ENCODE measurements around the gene USP10.

The USP10 gene

DNA sequence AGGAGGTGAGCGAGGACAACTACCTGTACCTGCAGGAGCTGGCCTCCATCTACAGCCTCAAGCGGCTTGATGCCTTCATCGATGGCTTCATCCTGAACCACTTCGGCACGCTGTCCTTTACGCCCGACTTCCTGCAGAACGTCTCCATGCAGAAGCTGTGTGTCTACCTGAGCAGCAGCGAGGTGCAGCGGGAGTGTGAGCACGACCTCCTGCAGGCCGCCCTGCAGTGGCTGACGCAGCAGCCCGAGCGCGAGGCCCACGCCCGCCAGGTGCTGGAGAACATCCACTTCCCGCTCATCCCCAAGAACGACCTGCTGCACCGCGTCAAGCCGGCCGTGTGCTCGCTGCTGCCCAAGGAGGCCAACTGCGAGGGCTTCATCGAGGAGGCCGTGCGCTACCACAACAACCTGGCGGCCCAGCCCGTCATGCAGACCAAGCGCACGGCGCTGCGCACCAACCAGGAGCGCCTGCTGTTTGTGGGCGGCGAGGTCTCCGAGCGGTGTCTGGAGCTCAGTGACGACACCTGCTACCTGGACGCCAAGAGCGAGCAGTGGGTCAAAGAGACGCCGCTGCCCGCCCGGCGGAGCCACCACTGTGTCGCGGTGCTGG, 42.5 kb upstream of the USP10 start:
- TF ChIP-seq, protein P1, sequence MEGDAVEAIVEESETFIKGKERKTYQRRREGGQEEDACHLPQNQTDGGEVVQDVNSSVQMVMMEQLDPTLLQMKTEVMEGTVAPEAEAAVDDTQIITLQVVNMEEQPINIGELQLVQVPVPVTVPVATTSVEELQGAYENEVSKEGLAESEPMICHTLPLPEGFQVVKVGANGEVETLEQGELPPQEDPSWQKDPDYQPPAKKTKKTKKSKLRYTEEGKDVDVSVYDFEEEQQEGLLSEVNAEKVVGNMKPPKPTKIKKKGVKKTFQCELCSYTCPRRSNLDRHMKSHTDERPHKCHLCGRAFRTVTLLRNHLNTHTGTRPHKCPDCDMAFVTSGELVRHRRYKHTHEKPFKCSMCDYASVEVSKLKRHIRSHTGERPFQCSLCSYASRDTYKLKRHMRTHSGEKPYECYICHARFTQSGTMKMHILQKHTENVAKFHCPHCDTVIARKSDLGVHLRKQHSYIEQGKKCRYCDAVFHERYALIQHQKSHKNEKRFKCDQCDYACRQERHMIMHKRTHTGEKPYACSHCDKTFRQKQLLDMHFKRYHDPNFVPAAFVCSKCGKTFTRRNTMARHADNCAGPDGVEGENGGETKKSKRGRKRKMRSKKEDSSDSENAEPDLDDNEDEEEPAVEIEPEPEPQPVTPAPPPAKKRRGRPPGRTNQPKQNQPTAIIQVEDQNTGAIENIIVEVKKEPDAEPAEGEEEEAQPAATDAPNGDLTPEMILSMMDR (IDR thresholded peaks at IDR 0.05): no peak
- no peak for TF ChIP-seq ZFX (IDR thresholded peaks at IDR 0.05; ENCODE audit: borderline replicate concordance)
- H3K27ac ChIP-seq: no peak overlapping the region

DNA sequence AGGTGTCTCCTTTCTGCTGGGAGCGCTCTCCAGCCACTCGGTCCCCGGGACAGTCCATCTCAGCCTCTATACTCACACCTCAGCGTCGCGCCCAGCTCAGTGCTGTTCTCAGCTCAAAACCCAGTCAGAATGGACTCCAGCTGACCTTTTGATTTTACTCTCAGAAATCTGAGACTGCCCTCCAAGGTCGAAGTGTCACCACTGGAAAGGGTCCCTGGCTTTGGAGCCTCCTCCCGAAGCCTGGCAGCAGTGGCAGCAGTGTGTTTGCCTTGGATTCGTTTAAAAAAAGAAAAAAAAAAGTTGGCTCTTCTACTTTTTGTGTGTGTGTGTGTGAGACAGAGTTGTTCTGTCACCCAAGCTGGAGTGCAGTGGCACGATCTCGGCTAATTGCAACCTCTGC, 41.1 kb upstream of the USP10 start:
- TF ChIP-seq ZFX (IDR thresholded peaks at IDR 0.05; ENCODE audit: borderline replicate concordance): no peak
- TF ChIP-seq, protein P1 (IDR thresholded peaks at IDR 0.05): no peak

DNA sequence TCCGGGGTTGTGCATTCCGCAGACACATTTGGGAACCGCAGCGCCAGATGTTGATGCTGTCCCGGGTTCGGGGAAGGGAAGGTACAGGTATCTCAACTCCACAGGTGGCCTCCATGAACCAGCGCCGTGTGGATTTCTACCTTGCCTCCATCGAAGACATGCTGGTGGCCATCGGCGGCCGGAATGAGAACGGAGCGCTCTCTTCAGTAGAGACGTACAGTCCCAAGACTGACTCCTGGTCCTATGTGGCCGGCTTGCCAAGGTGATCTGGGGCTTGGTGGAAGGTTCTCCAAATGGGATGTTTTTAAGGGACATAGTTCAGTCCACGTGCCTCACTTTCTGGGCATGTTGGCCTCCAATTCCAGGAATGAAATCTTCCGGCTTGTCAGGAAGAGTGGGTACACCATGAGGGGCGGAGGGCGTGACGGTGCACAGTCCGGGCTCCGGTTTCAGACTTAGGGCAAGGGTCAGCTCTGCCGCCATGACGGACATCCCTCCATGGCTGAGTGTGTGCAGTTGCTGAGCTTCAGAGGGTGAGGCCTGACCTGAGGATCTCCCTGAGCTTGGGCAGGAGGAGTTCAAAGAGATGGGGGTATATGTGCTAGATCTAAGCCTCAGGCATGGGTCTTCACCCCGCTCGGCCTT, 40.0 kb upstream of the USP10 start:
- TF ChIP-seq ZFX (IDR thresholded peaks at IDR 0.05; ENCODE audit: borderline replicate concordance): no peak
- TF ChIP-seq, protein P1 (IDR thresholded peaks at IDR 0.05): no peak

More for the DNA sequence above, 41.1 kb upstream of the USP10 start:
- H3K27ac ChIP-seq: no peak overlapping the region

DNA sequence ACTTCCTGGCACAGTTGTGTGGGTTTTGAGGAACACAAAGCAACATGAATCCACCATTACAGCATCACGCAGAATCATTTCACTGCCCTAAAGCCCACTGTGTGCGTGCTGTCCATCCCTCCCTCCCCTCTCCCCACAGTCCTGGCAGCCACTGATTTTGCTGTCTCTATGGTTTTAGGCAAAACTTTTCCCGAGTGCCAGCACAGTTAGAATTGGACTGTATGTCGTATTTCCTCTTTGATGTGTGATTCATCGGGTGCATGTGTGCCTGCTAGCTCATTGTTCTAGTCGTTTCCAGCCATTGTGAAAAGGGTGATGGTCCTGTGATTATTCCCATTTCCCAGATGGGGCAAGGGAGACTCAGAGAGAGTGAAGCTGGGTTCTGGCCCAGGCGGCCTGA, 38.8 kb upstream of the USP10 start:
- TF ChIP-seq, protein P1 (IDR thresholded peaks at IDR 0.05): no peak
- TF ChIP-seq ZFX (IDR thresholded peaks at IDR 0.05; ENCODE audit: borderline replicate concordance): no peak
- H3K27ac ChIP-seq: no peak overlapping the region

More for the DNA sequence above, 40.0 kb upstream of the USP10 start:
- no peak overlapping the region for H3K27ac ChIP-seq

DNA sequence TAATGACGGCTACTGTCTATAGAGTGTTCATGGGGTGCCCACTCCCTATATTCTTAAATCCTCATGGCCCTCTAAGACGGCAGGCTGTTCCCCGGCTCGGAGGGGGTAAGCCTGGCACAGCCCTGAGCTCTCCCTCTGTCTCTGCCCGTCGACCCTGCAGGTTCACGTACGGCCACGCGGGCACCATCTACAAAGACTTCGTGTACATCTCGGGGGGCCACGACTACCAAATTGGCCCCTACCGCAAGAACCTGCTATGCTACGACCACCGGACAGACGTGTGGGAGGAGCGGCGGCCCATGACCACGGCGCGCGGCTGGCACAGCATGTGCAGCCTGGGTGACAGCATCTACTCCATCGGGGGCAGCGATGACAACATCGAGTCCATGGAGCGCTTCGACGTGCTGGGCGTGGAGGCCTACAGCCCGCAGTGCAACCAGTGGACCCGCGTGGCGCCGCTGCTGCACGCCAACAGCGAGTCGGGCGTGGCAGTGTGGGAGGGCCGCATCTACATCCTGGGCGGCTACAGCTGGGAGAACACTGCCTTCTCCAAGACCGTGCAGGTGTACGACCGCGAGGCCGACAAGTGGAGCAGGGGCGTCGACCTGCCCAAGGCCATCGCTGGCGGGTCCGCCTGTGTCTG, 38.3 kb upstream of the USP10 start:
- no peak overlapping the region for H3K27ac ChIP-seq
- no peak for TF ChIP-seq ZFX (IDR thresholded peaks at IDR 0.05; ENCODE audit: borderline replicate concordance)
- TF ChIP-seq, protein P1 (IDR thresholded peaks at IDR 0.05): no peak

DNA sequence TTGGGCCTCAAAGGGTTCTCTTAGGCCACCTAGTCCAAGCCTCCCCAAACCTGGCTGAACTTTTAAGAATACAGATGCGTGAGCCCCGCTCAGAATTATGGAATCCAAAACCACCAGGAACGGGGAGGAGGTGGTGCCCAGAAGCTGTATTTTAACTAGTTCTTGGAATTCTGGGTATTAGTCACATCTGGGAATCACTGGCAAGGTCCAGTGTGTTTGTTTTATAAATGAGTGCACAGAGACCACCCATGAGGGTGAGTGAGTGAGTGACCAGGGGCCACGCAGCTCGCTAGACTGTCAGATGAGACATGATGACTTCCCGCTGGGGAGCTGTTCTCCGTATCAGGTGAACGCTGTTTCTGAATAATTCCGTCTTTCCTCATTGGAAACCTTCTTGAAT, 37.3 kb upstream of the USP10 start:
- TF ChIP-seq, protein P1 (IDR thresholded peaks at IDR 0.05): no peak
- no peak for TF ChIP-seq ZFX (IDR thresholded peaks at IDR 0.05; ENCODE audit: borderline replicate concordance)
- no peak overlapping the region for H3K27ac ChIP-seq

Data from 22Rv1 (cell line).